IPS DF 4.7 (cell line): Measurements from ENCODE around the gene SCN7A.
"Not testable (repeated sequence)": the region's sequence is repeated elsewhere in the genome, so short reads cannot be mapped to it uniquely, and the experiment has no call there.

Experiments
- DNase-seq: peaks from one replicate; pipeline ENCODE4 v3.0.0-alpha.2; 2013; ENCODE audit warnings: low spot score; ENCODE audit errors: extremely low read depth

SCN7A gene

GRCh38 chr2:166360906-166361305 is 133.1 kb downstream of the SCN7A start:
- no peak for DNase-seq

GRCh38 chr2:166360426-166360825 is 133.6 kb downstream of the SCN7A start:
- DNase-seq, result no peak

- DNase-seq, result not testable (repeated sequence)
Measured at GRCh38 chr2:166357950-166358321, 136.1 kb downstream of the SCN7A start.

GRCh38 chr2:166357068-166357949 is 136.7 kb downstream of the SCN7A start:
- DNase-seq, result no peak
